ENCODE data around the gene YTHDF2. TPM values are rescaled to one million over a fixed set of nuclear protein-coding genes. Genes with fewer than 3 reads are reported as not detected.
"Not testable (repeated sequence)": the region's sequence is repeated elsewhere in the genome, so short reads cannot be mapped to it uniquely, and the experiment has no call there.

YTHDF2 gene
- total and polyA plus RNA-seq, 9 of the 15 experiments (the other 6 are each of a cell fraction or from before 2014, with no cell fraction given), result 41.0 to 111 (median 83.3) TPM

DNA sequence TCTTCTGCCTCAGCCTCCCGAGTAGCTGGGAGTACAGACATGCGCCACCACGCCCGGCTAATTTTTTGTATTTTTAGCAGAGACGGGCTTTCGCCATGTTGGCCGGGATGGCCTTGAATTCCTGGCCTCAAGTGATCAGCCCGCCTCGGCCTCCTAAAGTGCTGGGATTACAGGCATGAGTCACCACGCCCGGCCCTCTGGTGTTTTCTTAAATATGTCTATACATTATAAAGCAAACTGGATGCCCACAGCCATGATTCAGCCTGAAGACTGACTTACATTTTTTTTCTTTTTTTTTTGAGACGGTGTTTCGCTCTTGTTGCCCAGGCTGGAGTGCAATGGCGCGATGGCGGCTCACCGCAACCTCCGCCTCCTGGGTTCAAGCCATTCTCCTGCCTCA lies 14.8 kb upstream of the YTHDF2 start:
- H4K20me1 ChIP-seq (replicated peaks; ENCODE audit: control insufficient read depth, insufficient read depth, low read length); H3K9ac ChIP-seq (ENCODE audit: insufficient read depth in 1 of 2, low read depth in 2 of 2, low read length in 2 of 2); H3K79me2 ChIP-seq (ENCODE audit: control insufficient read depth, insufficient read depth, low read length); H3K9me3 ChIP-seq (replicated peaks; ENCODE audit: control insufficient read depth, insufficient read depth, low read depth, low read length); BruUV-seq (replicated peaks); H3K27me3 ChIP-seq (ENCODE audit: control insufficient read depth in 2 of 2, insufficient read depth in 2 of 2, low read length in 2 of 2); H3K4me3 ChIP-seq; H3K9me1 ChIP-seq (ENCODE audit: control insufficient read depth, insufficient read depth, low read length); FAIRE-seq; DNase-seq (ENCODE audit: extremely low read depth in 1 of 4, low spot score in 3 of 4); CTCF ChIA-PET (ENCODE audit: low intra/inter-chr PET ratio); H3K27ac ChIP-seq (ENCODE audit: extremely low read depth, low read depth, low read length); H3K36me3 ChIP-seq (ENCODE audit: control insufficient read depth, insufficient read depth, low read length); H2AFZ ChIP-seq (ENCODE audit: low read depth, low read length); H3K4me2 ChIP-seq (ENCODE audit: insufficient read depth, low read length); in situ Hi-C loops (cut with MboI); ATAC-seq; intact Hi-C loops (cut with micrococcal nuclease): not testable (repeated sequence)
- POLR2A ChIA-PET, result interaction anchor here (0.6 to 4.5 kb wide), 3 partner anchors 14 to 140 kb away, joined by 3 to 30 read pairs (median 9); partner anchors contain the start of genes RNU11 and YTHDF2
- 84% methylated on average over 18 of the region's 18 CpGs for WGBS (ENCODE audit: insufficient coverage, low coverage, missing lambda C conversion rate)
- H3K4me1 ChIP-seq (replicated peaks in 1 of 2; ENCODE audit: control insufficient read depth in 2 of 2, insufficient read depth in 2 of 2, low read length in 2 of 2), result peaks cover 0 to 17% of the 10 kb centered on the region in 2 experiments; a peak in 3 of 5 replicates
- TF ChIP-seq, protein P1, sequence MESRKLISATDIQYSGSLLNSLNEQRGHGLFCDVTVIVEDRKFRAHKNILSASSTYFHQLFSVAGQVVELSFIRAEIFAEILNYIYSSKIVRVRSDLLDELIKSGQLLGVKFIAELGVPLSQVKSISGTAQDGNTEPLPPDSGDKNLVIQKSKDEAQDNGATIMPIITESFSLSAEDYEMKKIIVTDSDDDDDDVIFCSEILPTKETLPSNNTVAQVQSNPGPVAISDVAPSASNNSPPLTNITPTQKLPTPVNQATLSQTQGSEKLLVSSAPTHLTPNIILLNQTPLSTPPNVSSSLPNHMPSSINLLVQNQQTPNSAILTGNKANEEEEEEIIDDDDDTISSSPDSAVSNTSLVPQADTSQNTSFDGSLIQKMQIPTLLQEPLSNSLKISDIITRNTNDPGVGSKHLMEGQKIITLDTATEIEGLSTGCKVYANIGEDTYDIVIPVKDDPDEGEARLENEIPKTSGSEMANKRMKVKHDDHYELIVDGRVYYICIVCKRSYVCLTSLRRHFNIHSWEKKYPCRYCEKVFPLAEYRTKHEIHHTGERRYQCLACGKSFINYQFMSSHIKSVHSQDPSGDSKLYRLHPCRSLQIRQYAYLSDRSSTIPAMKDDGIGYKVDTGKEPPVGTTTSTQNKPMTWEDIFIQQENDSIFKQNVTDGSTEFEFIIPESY (CRISPR knock-in tag; IDR thresholded peaks at IDR 0.05), result peak; percentile 74
- TF ChIP-seq, protein P2, sequence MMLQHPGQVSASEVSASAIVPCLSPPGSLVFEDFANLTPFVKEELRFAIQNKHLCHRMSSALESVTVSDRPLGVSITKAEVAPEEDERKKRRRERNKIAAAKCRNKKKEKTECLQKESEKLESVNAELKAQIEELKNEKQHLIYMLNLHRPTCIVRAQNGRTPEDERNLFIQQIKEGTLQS (IDR thresholded peaks at IDR 0.05), result peak; percentile 24; the same call in 1 of the 2 replicates
- TF ChIP-seq, protein P2 (CRISPR knock-in tag; conservative IDR thresholded peaks at IDR 0.05), result not testable (repeated sequence)

DNA sequence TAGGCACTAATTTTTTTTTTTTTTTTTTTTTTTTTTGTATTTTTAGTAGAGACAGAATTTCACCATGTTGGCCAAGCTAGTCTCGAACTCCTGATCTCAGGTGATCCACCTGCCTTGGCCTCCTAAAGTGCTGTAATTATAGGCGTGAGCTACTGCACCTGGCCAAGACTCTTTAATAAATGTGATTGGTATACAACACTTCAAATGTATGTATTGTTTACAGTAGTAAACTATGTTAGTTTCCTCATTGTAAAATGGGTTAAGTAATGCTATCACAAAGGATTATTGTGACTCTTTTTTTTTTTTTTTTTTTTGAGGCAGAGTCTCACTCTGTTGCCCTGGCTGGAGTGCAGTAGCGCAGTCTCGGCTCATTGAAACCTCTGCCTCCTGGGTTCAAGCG lies 11.4 kb upstream of the YTHDF2 start:
- in situ Hi-C loops (cut with MboI); H3K27me3 ChIP-seq (ENCODE audit: control insufficient read depth in 2 of 2, insufficient read depth in 2 of 2, low read length in 2 of 2); H3K9me1 ChIP-seq (ENCODE audit: control insufficient read depth, insufficient read depth, low read length); H3K9me3 ChIP-seq (replicated peaks; ENCODE audit: control insufficient read depth, insufficient read depth, low read depth, low read length); ATAC-seq; BruUV-seq (replicated peaks); CTCF ChIA-PET (ENCODE audit: low intra/inter-chr PET ratio); H3K4me3 ChIP-seq; H3K9ac ChIP-seq (ENCODE audit: insufficient read depth in 1 of 2, low read depth in 2 of 2, low read length in 2 of 2); FAIRE-seq; H3K27ac ChIP-seq (ENCODE audit: extremely low read depth, low read depth, low read length); H3K4me1 ChIP-seq (replicated peaks in 1 of 2; ENCODE audit: control insufficient read depth in 2 of 2, insufficient read depth in 2 of 2, low read length in 2 of 2); H3K4me2 ChIP-seq (ENCODE audit: insufficient read depth, low read length); H2AFZ ChIP-seq (ENCODE audit: low read depth, low read length); DNase-seq (ENCODE audit: extremely low read depth in 1 of 4, low spot score in 3 of 4); H3K79me2 ChIP-seq (ENCODE audit: control insufficient read depth, insufficient read depth, low read length); H3K36me3 ChIP-seq (ENCODE audit: control insufficient read depth, insufficient read depth, low read length); H4K20me1 ChIP-seq (replicated peaks; ENCODE audit: control insufficient read depth, insufficient read depth, low read length); intact Hi-C loops (cut with micrococcal nuclease): not testable (repeated sequence)
- WGBS (ENCODE audit: insufficient coverage, low coverage, missing lambda C conversion rate), result 75% methylated on average over 5 of the region's 5 CpGs
- POLR2A ChIA-PET, result interaction anchor here (0.8 to 4.9 kb wide), 6 partner anchors 11 to 77 kb away, joined by 3 to 30 read pairs (median 14); partner anchors contain the start of genes RNU11 and YTHDF2
